Suppressor macrophage treated with lipopolysaccharide for 4 hours (primary cell): Measurements from ENCODE around the gene INTS14.
A peak's percentile ranks its signal among the peaks of the same experiment; 100 is the strongest.

Experiments
- DNase-seq: peaks from one replicate; pipeline ENCODE4 v3.0.0-alpha.2; 2020

The INTS14 gene

GRCh38 chr15:65610871-65611718 is at the start of gene INTS14:
INTS14 (minus strand) TSS chr15:65611131; CDS start chr15:65607380, 3,751 bp downstream.
- peak; percentile 99 for DNase-seq

GRCh38 chr15:65659502-65660052 is 48.6 kb upstream of the INTS14 start:
- no peak for DNase-seq

- no peak for DNase-seq
Measured at GRCh38 chr15:65655457-65655856, 44.5 kb upstream of the INTS14 start.

GRCh38 chr15:65655026-65655425 is 44.1 kb upstream of the INTS14 start:
- DNase-seq = no peak

DNA sequence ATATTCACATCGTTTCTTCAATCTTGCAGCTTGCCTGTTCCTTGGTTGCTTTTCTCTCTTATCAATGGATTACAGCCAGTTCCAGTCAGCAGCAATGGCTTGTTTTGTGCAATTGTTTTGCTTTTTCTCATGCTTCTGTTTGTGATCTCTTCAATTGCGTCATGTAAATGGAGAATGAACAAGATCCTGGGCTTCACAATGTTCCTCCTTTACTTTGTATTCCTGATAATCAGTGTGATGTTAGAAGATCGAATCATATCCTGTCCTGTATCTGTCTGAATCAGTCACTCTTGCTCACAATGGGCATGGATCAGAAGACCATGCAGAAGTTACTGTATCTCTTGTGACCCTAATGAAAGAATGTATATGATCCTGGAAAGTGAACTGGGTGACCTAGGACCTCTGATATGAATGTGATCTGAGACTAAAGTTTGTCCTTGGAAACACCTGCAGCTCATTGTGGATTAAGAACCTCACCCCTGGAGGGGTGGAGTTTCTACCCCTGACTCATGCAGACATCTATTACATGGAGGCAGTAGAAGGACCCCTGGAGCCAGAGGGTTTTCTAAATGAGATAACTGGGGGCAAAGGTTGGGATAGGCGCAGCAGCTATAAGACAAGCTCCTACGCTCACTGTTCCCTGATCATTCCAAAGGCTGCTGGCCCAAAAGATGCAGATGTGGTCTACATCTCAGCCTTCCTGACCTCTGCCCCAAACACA is 43.0 kb upstream of the INTS14 start:
- DNase-seq = peak; percentile 7

- DNase-seq = no peak
Measured at GRCh38 chr15:65653341-65653740, 42.4 kb upstream of the INTS14 start.

GRCh38 chr15:65651831-65652749 is 41.2 kb upstream of the INTS14 start:
- no peak for DNase-seq

DNA sequence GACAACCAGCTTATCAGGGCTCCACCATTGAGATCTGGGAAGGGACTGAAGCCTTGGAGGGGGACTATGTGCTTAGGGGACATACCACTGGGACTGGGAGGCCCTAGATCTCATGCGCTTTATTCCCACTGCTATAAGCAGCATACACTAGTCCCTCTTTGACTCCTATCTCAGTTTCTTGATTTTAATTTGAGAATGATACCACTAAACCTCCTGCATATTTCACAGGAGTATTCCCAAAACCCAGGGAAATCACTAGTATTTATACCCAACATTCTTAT is 40.1 kb upstream of the INTS14 start:
- DNase-seq = no peak

- no peak for DNase-seq
Measured at GRCh38 chr15:65650312-65651041, 39.5 kb upstream of the INTS14 start.

- no peak for DNase-seq
Measured at GRCh38 chr15:65646486-65646885, 35.6 kb upstream of the INTS14 start.

DNA sequence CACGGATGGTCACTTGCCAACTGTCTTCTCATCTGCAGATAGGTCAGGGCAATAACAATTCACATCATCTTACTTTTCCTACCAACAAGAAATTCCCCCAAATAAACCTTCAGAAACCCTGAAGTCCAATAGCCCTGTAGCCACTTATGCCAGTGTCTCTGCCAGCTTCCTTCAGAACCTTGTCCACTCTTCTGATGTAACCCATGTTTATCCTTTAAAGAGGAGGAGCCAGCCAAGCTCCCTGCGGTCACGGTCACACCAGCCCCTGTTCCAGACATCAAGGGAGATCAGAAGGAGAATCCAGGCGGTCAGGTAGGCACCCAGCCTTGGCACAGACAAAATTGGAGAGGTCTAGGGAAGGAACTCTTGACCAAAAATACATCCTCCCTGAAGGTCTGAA is 34.5 kb upstream of the INTS14 start:
- no peak for DNase-seq

DNA sequence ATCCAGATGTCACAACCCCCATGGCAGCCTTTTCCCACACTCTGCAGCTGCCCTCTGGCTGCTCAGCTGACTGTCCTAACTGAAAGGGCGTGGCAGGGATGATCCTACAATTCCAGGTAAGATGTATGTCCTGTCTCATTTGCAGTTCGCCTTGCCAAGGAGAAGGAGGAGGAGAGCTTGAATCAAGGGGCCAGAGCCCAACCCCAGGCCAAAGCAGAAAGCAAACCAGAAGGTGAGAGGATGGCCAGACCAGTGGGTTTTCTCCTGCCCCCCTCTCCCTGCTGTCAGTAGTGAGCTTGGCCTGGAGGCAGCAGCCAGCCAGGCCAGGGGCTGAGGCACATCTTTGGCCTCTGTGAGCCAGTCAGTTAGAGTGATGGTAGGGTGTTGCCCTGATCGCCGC is 33.4 kb upstream of the INTS14 start:
- no peak for DNase-seq

DNA sequence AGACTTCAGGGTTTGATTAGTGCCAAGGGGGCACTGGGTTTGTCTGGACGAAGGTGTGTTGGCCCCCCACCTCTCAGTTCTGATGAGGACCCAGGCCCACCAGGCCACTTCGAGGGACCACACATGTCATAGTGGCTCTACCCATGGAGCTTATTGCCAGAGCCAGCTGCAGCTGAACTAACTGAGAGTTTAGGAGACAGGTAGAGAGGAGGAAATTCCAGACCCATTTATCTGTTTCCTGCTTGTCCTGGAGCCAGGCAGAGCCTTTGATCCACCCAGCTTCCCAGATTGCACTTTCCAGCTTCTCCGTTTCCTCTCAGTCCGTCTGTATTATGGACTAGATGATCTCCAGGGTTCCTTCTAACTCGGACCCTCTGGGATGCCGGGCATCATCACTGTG is 31.7 kb upstream of the INTS14 start:
- no peak for DNase-seq

GRCh38 chr15:65641768-65642475 is 31.0 kb upstream of the INTS14 start:
- DNase-seq = no peak

DNA sequence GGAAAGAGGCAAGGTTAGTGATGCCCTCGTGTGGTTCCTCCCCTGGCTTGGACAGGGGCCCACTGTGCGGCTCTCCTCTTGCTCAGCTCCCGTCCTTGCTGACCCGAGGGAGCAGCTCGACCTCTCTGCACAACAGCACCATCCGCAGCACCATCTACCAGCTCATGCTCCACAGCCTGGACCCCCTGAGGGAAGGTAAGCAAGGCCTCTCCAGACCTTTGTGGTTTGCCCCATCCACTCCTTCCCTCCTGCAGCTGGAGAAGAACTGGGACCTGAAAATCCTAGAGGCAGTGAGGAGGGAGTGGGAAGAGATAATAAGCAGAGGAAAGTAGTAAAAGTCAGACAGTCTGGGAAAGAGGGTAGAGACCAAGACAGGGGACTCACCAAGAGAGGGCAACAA is 28.6 kb upstream of the INTS14 start:
- no peak for DNase-seq

DNA sequence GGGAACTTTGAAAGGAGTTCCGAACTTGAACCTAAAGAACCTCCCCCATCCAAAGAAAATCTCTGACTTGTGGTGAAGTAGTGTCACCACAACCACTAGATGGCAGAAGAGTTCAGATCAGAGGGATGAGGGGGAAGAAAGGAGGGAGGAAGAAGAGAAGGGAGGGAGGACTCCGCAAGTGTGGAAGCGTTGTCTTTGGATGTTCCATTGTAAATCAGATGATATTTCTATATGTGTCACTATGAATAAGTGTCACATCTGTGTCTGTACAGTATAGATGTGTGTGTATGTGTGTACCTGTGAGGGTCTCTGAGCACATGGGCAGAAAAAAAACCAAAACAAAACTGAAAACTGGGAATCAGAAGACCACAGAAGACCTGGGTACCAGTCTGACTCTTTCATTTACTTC is 27.8 kb upstream of the INTS14 start:
- DNase-seq = peak; percentile 77

- DNase-seq = no peak
Measured at GRCh38 chr15:65638109-65638508, 27.2 kb upstream of the INTS14 start.

GRCh38 chr15:65634356-65634755 is 23.4 kb upstream of the INTS14 start:
- DNase-seq = peak; percentile 41

- DNase-seq = no peak
Measured at GRCh38 chr15:65633752-65634151, 22.8 kb upstream of the INTS14 start.

GRCh38 chr15:65632780-65633375 is 21.9 kb upstream of the INTS14 start:
- no peak for DNase-seq

DNA sequence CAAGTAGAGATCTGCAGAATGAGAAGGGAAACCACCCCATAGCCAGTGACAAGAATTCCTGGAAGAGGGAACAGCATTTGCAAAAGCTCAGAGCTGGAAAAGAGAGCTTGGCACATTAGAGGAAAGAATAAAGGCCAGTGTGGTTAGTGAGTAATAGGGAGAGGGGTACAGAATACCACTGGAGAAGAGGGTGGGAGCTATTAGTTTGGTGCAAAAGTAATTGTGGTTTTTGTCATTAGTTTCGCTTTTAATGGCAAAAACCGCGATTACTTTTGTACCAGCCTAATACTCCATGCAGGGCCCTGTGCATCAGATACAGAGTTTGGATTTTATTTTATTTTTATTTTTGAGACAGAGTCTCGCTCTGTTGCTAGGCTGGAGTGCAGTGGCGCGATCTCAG is 20.6 kb upstream of the INTS14 start:
- DNase-seq = no peak
